Thoracic aorta (tissue), 2 donors: ENCODE measurements around the gene RPL13. TPM values are rescaled to one million over a fixed set of nuclear protein-coding genes. Genes with fewer than 3 reads are reported as not detected.

Source experiments
- ATAC-seq: fragments of 150-250 bp; one replicate; pipeline ENCODE4 v1.8.0; 2017; ENCODE audit warnings: low read depth; ENCODE audit not compliant: insufficient number of reproducible peaks, low FRiP score
- DNase-seq: peaks from one replicate; pipeline ENCODE4 v3.0.0-alpha.2; 2020; ENCODE audit warnings: low spot score
- H3K27ac ChIP-seq, 2 donors: fragments of 200-600 bp; sonication (generic); 1 replicate in 1 of 2; 2 replicates in 1 of 2; pipeline ENCODE4 v1.5.1; 2016; ENCODE audit warnings: mild to moderate bottlenecking in 2 of 2, moderate library complexity in 2 of 2
- H3K27me3 ChIP-seq: fragments of 200-600 bp; sonication (generic); replicated peaks from 2 replicates; pipeline ENCODE4 v1.6.0; 2016; ENCODE audit warnings: mild to moderate bottlenecking; ENCODE audit not compliant: insufficient read depth
- H3K36me3 ChIP-seq: fragments of 200-600 bp; sonication (generic); one replicate; pipeline ENCODE4 v1.5.1; 2016
- H3K4me1 ChIP-seq, 2 donors: fragments of 200-600 bp; sonication (generic); 1 replicate in 1 of 2; 2 replicates in 1 of 2; pipeline versions ENCODE4 v1.5.1 to v1.6.0; 2016; ENCODE audit warnings: low read depth in 2 of 2, mild to moderate bottlenecking in 1 of 2; ENCODE audit not compliant: control insufficient read depth in 1 of 2
- H3K4me3 ChIP-seq: fragments of 200-600 bp; sonication (generic); 2 replicates; pipeline ENCODE4 v1.5.1; 2016; ENCODE audit warnings: mild to moderate bottlenecking
- H3K9me3 ChIP-seq: fragments of 200-600 bp; sonication (generic); 2 replicates; pipeline ENCODE4 v1.5.1; 2016
- total RNA-seq, 2 donors: library from RNA; depleted of rRNA; stranded (reverse); fragments of >200 nt; gene quantifications; one replicate each; pipeline versions ENCODE4 v1.1.0 to v1.2.3, GENCODE V29; 2016
- TF ChIP-seq, protein P1 (sequence below): fragments of 200-600 bp; sonication (generic); IDR thresholded peaks from one replicate; pipeline ENCODE4 v1.5.1; 2019; ENCODE audit warnings: antibody characterized with exemption

The RPL13 gene
- total RNA-seq, 2 donors from 2014 or later: 3,914 to 4,192 TPM

DNA sequence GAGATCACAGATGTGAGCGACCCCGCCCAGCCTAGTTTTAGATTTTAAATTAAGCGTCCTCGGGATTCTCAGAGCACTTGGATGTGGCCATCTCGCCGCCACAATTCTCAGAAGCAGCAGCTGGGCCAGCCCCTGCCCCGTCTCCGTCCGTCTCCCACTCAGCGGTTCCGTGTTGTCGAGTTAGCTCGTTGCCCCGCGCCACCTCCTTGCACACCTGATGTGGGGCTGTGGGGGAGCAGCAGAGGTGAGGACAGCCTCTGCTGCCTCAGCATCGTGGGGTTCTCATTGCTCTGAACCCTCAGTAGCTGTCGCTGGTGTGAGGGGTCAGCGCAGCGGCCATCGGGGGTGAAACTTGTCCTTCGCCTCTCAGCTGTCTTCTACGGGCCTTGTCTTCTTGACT lies 8.2 kb upstream of the RPL13 start:
- no peak for ATAC-seq
- H3K36me3 ChIP-seq: peaks cover 56% of the 10 kb centered on the region

GRCh38 chr16:89552913-89553312 lies 7.6 kb upstream of the RPL13 start:
- Histone ChIP-seq H3K9me3 (no peaks in the 10 kb centered on the region), H3K36me3 (peaks cover 51% of the 10 kb centered on the region), H3K4me1 (no peaks in the 10 kb centered on the region), H3K27me3 (no peaks in the 10 kb centered on the region), H3K27ac (no peak overlapping the region), H3K4me3 (no peak overlapping the region)
- TF ChIP-seq, protein P1, sequence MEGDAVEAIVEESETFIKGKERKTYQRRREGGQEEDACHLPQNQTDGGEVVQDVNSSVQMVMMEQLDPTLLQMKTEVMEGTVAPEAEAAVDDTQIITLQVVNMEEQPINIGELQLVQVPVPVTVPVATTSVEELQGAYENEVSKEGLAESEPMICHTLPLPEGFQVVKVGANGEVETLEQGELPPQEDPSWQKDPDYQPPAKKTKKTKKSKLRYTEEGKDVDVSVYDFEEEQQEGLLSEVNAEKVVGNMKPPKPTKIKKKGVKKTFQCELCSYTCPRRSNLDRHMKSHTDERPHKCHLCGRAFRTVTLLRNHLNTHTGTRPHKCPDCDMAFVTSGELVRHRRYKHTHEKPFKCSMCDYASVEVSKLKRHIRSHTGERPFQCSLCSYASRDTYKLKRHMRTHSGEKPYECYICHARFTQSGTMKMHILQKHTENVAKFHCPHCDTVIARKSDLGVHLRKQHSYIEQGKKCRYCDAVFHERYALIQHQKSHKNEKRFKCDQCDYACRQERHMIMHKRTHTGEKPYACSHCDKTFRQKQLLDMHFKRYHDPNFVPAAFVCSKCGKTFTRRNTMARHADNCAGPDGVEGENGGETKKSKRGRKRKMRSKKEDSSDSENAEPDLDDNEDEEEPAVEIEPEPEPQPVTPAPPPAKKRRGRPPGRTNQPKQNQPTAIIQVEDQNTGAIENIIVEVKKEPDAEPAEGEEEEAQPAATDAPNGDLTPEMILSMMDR: no peak
- DNase-seq (no peak), ATAC-seq (no peak)

More for the DNA sequence above, 8.2 kb upstream of the RPL13 start:
- Histone ChIP-seq H3K9me3 (no peaks in the 10 kb centered on the region), H3K4me3 (no peak overlapping the region), H3K27me3 (no peaks in the 10 kb centered on the region), H3K4me1 (no peaks in the 10 kb centered on the region), H3K27ac (no peak overlapping the region)
- no peak for DNase-seq
- TF ChIP-seq, protein P1: no peak

- no peak overlapping the region for H3K4me3 ChIP-seq
- TF ChIP-seq, protein P1: no peak
- DNase-seq (no peak), ATAC-seq (no peak)
- peaks cover 45% of the 10 kb centered on the region for H3K36me3 ChIP-seq
- no peaks in the 10 kb centered on the region for H3K4me1 ChIP-seq
- no peaks in the 10 kb centered on the region for H3K9me3 ChIP-seq
- no peak overlapping the region for H3K27ac ChIP-seq
- H3K27me3 ChIP-seq: no peaks in the 10 kb centered on the region
These were observed 6.7 kb upstream of the RPL13 start for GRCh38 chr16:89553733-89554132.

DNA sequence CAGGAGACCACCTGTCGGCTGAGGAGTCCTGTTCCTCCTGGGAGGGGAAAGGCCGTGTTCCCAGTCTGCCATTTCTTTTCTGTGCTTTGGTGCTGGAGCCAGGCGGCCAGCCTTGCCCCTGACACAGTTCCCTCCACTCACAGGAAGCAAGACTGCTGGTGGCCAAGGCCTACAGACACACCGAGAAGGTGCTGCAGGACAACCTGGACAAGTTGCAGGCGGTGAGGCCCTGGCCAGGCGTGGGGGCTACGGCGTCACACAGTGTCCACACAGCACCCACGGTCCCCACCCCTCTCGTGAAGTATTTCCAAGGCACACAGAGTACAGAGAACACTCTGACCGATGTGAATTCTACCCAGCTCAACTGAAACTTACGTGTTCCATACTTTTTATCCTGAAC lies 6.1 kb upstream of the RPL13 start:
- Histone ChIP-seq H3K27ac (no peak overlapping the region), H3K36me3 (peaks cover 42% of the 10 kb centered on the region), H3K4me1 (no peaks in the 10 kb centered on the region), H3K9me3 (no peaks in the 10 kb centered on the region), H3K4me3 (no peak overlapping the region), H3K27me3 (no peaks in the 10 kb centered on the region)
- TF ChIP-seq, protein P1: no peak
- ATAC-seq (no peak), DNase-seq (no peak)

GRCh38 chr16:89555265-89555664 lies 5.2 kb upstream of the RPL13 start:
- H3K36me3 ChIP-seq: peaks cover 33% of the 10 kb centered on the region
- TF ChIP-seq, protein P1: no peak
- no peak for DNase-seq
- no peaks in the 10 kb centered on the region for H3K9me3 ChIP-seq
- H3K4me1 ChIP-seq: peaks cover 0 to 5% of the 10 kb centered on the region in 2 donors
- H3K27ac ChIP-seq: no peak overlapping the region
- H3K27me3 ChIP-seq: no peaks in the 10 kb centered on the region
- H3K4me3 ChIP-seq: no peak overlapping the region
- no peak for ATAC-seq
